ENCODE results near the gene ERC2.

- TF ChIP-seq EZH2 (IDR thresholded peaks at IDR 0.05; ENCODE audit: low read length, missing control alignments), result no peak
- TF ChIP-seq CTCF (conservative IDR thresholded peaks at IDR 0.05 in 1 of 2, IDR thresholded peaks at IDR 0.05 in 1 of 2; ENCODE audit: low read depth in 1 of 2, low read length in 2 of 2), result no peak
These were observed 716.5 kb downstream of the ERC2 start for GRCh38 chr3:55751730-55752129.

Data from fibroblast of lung (primary cell).